HG03175 (cell line): Measurements from ENCODE around the gene TRAF1.
A peak's percentile ranks its signal among the peaks of the same experiment; 100 is the strongest.

Experiments used
- ATAC-seq: cut with Tn5 transposase; IDR thresholded peaks from one replicate; pipeline ENCODE4 v1.9.1; 2021; ENCODE audit warnings: mild to moderate bottlenecking, moderate library complexity; ENCODE audit not compliant: unreplicated experiment

Gene TRAF1

DNA sequence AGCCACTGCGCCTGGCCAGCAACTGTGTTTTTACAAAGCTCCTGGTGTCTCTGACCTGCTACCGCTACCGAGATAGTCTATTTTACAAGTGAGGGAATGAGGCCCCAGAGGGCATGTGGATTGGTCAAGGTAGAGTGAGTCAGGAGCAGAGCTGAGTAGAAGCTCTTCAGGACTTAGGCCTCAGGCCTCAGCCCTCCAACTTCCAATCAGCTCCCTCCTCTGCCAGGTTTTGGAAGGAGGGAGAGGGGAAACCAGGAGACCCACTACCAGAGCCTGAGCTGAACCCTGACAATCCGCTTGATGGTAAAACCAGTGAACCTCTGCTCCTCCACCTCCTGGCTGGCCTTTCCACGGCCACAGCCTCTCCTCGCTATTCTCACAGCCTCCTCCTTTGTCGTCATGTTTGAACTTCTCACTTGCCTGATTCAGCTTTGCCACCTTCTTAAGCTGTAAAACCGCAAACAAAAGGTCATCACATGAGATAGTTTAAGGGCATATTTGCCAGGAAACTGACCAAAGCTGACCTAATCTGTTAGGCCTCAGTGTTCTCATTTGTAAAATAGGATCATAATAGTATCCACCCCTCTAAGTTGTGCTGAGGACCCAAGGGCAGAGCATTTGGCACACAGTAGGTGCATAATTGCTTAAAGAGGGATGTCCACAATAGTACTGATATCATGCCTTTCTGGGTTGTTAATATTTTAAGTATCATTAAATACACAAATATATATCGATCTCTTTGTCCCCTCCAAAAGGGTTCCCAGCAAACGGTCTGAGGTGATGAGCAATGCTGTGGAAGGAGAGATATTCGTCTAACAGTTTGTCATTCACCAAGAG lies 1.7 kb downstream of the TRAF1 start:
- peak; percentile 14 for ATAC-seq

DNA sequence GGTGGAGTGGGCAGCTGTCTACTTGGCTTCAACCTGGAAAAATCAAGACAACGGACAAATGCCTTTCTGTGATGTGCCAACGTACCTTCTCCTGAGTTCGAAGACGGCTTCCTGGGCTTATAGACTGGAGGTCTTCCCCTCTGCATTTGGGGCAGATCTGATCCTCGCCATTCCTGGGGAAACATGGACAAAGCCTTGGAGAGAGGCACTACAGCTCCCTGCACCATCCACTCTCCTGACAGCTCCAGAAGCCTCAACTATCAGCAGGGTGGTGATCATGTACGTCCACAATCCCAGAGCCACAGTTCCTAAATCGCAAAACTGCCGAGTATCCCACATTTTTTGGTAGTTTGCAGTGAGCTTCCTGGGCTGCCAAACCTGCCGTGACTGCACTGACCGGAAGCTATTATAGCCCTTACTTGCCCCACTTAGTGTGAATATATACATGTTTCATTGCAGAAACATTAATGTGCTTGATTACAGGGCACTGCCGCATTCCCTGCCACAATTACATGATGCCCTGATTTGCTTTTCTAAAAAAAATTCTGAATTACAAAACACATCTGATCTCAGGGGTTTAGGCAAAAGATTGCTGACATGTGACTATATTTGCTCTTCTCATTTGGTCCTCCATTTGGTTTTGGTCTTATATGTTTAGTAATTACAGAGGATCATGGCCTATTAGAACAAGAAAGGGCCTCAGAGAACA lies 2.8 kb downstream of the TRAF1 start:
- no peak for ATAC-seq

DNA sequence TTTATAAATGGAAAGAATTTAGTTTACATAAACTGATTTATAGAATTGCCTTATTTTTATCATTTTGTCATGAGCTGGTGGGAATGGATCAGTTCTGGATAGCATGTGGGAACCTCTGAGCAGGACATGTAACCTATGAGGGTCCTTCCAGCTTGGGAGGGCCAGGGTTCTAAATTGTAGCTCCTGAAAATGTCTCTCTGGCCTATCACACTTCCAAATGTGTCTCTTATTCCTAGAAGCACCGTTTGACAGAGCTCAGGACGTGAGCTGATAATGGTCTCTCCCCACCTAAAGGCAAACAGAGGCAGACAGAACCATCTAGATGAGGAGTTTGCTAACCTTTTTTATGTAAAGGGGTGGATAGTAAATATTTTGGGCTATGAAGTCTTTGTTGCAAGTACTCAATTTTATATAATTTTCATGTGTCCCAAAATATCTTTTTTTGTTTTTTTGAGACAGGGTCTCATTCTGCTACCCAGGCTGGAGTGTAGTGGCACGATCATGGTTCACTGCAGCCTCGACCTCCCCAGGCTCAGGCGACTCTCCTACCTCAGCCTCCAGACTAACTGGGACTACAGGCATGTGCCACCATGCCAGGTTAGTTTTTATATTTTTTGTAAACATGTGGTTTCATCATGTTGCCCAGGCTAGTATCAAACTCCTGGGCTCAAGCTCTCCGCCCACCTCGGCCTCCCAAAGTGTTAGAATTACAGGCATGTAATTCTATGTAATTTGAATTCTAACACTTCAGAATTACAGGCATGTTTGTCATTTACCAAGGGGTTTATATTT lies 4.0 kb downstream of the TRAF1 start:
- ATAC-seq, result no peak

DNA sequence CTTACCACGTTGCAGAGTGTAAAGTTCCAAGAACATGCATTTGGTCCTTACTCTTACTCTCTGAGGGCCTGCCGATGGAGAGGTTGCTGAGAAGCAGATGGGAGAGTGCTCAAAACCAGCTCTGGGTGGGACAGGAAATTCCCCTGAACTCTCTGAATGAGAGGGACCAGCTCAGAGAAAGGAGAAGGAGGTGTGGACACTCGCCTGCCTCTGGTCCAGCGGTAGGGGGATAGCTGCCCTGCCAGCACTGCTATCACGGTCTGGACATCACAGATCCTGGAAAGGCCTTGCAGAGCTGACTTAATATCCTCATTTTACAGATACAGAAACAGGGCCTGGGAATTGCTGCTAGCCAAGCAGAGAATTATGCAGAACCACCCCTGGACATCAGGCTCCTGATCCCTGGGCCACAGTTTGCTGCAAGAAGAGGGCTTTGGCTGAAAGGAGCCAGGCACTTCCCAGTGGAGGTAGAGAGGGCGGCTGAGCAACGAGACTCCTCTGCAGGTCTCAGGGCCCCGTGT lies 4.9 kb downstream of the TRAF1 start:
- no peak for ATAC-seq

DNA sequence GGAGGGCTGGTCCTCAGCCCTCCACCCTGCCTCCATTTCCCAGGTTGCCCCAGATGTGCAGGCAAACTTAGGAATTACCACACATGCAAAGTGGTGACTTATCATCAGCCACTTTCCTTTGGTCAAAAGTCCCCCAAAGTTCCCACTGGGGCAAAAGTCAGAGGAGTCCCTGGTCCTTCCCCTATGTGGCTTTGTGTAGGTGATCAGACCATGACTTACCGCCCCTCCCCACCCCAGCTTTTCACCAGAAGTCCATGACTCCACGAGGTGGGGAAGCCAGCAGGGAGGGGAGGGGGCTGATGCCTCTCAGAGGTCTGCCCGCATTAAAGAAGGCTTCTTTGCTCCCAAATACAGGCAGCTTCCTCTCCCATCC lies 5.8 kb downstream of the TRAF1 start:
- no peak for ATAC-seq

DNA sequence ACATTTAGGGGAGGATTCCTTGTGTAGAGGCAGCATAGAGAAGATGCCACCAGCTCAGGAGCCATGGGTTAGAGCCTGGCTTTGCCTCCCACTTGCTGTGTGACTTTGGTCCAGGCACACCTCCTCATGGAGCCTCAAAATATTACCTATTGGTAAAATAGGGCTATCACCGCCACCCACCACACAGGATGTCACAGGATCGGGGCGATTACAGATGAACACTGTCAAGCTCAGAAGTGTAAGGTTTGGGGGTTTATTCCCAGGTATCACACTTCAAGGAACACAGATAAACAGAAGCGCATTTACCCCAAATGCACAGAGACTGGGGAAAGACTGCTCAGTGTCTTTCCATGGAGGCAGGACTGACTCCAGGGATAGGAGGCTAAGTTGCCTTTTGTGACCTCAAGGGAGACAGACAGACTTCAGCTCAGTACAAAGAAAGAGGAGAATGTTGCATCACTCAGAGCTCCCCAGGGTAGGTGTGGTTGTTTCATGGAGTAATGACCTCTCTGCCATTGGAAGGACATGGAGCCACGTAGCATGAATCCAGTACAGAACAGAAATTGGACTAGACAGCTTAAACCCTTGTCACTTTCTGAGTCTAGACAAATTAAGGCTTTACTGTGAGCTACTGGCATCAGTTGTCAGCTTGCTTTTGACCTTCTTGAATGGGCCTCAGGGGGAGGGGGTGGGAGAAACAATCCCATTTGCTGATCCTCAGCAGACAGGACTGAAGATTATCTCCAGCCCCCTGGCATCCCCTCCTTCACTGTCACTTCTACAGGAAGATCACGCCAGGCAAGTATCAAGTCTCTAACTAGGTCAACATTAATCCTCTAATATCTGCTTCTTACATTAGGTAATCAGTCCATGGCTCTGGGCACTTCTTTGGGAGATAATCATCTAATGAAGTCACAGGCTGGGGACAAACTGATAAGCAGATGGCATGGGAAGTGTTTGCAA lies 6.5 kb downstream of the TRAF1 start:
- ATAC-seq, result no peak

DNA sequence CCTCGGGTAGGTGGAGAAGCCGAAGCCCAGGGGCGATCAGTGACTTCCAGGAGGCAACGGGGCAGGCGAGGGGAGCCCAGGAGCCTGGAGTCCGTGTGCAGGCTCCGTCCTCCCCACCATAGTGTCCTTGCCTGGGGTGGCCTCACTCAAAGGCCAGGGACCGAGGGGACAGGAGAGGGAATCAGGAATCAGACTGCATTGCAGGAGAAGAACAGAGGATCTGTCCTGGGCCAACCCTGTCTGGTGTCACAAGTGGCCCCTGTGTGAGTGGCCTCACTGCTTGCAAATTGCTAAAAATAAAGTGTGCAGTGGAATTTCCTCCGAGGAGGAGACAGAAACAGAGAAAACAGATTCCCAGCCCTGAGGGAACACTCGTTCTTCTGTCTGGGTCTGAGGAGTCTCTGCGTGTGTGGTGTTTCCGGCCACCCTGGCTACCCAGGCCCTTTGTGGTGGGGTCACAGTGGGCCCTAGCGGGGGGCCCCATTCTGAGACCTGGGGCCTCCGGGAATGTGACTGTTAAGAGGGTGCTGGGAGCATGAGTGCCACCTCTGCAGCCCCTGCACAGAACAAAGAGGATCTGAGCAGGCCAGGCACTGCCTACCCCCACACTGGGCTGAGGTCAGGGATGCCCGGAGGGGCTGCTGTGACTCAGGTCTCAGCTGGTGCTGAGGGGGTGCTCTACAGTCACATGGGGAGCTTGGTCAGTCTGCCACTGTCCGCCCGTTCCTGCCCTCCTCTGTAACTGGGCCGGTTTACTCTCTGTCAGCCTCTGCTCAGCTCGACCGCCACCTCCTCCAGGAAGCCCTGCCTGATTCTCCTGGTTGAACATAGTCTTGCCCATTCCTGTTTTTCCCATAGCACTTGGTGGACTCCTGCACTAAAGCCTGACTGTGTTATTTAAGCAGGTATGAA lies 7.4 kb downstream of the TRAF1 start:
- no peak for ATAC-seq

DNA sequence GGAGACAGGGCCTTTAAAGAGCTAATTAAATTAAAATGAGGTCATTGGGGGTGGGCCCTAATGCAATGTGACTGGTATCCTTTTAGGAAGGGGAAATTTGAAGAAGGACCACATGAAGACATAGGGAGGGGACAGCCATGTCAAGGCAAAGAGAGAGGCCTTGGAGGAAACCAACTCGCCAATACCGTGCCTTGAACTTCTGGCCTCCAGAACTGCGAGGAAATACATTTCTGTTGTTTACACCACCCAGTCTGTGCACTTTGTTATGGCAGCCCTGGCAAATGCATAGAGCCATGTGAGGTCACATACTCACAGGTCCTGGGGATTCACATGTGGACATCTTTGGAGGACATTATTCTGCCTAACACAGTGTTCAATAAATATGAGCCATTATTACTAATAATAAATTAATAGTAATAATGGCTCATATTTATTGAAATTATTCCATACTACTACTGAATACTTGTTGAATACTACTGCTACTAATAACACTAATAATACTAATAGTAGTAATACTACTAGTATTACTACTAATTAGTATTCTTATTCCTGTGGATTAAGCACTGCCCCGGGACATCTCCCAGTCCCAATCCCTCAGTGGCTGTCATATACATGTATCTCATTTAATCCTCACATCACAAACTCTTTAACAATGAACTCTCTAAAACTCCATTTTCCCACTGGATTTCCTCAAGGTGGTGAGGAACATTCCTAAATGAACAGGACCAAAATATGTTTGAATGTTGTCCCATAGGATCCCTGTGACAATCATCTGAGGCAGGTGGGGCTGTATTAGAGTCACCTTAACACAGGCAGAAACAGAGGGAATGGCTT lies 8.4 kb downstream of the TRAF1 start:
- ATAC-seq, result no peak

DNA sequence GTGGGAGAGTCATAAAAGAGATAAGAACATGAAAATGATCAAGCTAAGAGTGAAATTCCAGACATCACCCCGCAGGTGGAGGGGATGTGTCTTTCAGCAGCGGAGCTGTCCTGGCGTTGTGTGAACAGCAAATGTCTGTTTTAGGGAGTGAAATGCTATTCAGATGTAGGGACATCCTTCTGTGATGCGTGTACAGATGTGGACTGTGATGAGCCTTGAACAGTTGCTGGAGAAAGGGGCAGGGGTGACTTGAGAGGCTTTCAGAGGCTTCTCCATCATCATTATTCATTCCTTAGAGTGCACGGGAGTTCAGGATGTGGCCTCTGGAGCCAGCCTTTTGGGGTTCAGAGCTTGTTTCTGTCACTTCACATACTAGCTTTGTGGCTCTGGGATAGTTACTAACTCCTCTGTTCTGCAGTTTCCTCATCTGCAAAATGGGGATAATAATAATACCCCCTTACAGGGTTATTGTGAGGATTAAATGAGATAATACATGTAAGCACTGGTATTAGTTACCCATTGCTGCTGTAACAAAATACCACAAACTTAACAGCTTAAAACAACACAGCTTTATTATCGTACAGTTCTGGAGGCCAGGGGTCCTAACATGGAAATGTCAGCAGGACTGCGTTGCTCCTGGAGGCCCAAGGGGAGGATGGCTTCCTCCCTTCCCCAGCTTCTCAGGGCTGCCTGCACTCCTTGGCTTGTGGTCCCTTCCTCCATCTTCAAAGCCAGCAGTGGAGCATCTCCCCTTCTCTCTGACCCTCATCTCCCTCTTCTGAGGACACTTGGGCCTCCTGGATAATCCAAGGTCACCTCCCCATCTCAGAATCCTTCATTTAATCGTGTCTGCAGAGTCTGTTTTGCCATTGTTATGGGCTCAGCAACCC lies 9.4 kb downstream of the TRAF1 start:
- no peak for ATAC-seq

DNA sequence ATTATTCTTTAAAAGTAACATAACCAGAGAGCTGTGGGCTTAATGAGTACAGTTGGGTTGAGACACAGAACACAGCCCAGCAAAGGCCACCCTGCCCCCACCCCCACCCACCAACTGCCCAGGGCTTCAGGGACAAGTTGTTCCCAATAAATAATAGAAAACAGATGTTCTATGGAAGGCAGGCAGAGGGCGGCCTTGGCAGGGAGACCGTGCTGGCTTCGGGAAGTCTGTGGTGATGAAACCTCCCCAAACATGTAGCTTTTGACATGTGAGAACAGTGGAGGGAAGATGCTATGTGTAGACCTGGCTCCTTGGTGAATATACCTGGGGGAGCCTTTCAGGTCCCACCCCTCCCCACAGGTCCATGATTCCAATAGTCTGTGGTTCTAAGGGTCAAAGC lies 10.0 kb downstream of the TRAF1 start:
- ATAC-seq, result no peak

DNA sequence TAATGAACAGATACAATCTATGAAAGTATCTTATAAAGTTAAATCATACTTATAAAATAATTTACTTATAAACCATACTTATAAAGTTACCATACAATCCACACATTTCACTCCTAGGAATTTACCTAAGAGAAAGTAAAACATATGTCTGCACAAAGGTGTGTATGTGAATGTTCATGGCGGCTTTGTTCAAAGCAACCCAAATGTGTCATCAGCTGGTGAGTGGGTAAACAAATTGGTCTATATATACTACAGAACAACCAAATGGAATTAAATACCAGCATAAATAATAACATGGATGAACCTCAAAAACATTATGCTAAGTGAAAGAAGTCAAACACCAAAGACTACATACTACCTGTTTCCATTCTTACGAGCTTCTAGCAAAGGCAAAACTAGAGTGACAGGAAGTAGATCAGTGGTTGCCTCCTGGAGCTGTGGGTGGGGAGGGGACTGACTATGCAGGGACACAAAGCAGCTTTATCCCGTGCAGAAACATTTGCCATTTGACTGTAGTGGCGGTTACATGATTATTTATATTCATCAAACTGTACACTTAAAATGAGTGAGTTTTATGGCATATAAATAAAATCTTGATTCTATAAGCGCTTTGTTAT lies 10.6 kb downstream of the TRAF1 start:
- no peak for ATAC-seq

DNA sequence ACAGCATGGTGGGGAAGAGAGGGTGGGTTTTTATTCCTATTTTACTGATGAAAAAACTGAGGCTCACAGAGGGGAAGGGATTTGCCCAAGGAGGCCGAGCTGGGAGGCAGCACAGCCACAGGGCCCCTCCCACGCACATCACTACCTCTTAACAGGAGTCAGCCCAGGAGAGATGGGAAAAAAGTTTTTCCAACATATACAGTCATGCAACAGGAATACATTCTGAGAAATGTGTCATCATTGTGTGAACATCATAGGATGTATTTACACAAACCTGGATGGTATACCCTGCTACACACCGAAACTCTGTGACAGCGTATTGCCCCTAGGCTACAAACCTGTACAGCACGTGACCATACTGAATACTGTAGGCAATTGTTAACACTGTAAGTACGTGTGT lies 11.6 kb downstream of the TRAF1 start:
- no peak for ATAC-seq

DNA sequence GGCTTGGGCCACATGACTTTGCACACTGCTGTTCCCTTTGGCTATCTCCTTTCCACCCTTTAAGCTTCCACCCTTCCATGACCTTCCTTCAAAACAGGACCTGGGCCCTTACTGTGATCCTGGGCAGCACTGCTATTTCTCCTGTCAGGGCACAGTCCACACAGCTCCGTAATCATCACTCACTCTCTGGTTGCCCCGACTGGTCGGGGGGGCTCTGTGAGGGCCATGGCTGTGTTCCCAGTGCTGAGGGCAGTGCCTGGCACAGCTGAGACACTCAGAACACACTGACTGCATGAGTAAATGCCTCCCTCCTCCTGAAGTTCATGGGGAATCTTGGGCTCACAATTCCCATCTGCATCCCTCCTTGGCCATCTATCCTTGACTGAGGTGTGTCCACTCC lies 12.2 kb downstream of the TRAF1 start:
- no peak for ATAC-seq

DNA sequence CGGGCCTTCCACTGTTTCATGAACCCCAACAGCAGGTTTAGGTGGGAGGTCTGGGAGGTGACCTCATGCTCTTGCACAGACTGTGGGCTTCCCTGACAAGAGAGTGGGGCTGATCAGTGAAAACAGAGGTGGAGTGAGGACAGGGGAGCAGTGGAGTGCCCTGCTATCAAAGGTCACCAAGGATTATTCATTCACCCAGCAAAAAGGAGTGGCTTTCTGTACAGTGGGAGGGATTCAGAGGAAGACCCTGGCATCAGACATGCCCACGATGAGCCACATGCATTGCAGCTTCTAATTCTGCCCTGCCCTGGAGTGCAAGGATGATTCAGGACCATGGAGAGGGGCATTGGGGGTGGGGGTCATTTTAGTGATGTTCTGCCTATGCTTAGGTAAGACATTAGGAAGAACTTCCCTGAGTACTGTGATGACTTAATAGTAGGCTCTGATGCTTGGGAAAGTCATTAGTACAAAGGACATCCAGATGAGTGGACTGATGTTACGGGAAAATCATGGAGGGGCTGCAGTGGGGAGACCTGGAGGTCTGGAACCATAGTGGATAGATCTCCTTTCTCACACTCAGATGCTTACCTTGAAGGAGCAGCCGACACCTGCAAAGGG lies 12.8 kb downstream of the TRAF1 start:
- ATAC-seq, result no peak

DNA sequence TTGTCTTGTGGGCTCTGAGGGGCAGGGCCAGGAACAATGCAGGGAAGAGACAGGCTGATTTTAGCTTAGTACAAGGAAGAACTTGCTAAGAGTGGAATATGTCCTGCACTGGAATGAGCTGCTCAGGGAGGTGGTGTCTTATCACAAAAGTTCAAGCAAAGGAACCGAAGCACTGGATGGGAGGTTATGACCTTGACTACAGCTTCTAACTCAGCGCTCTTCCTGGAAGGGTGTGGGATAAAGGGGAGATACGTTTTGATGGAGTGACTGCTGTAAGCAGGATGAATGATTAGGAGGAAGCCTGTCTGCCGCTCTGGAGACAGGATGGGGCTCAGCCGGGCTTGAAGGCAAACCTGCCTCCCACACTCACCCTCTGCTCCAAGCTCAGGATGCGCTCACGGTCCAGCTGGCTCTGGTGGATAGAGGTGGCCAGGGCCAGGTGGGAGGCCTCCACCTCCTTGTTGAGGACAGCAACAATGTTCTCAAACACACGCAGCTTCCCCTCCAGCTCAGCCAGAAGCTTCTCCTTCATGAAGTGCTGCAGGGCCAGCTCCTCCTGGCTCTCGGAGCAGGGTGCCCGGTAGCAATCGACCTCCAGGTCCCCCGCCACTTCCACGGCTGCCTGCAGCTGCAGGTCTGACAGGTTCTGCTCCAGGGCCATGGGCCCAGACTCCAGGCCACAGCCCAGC lies 13.5 kb downstream of the TRAF1 start:
- ATAC-seq, result no peak

DNA sequence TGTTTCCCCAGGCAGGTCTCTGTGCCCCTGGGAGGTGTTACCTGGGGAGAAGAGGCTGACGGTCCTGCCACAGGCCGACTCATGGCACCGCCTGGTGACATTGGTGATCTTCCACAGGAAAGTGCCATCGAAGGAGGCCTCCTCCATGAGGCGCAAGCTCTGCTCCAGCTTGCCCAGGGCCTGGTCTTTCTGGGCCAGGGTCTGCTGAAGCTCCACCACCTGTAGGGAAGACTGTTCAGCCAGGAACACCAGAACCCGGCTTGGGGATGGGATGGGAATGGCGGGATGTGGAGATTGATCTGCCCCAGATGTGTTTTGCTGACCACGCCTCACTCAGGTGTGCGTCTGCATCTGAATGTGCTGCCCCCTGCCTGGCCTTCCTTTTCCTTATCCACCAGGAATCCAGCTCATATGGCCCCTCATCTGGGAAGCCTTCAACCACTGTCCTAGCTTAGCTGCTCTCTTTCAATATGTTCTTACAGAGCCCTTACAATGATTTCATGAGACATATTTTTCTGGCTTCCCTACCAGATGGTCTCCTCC lies 15.2 kb downstream of the TRAF1 start:
- ATAC-seq, result no peak
